ENCODE data around the gene SNX7.

- no peak for TF ChIP-seq CTCF (IDR thresholded peaks at IDR 0.05)
- no peak for TF ChIP-seq POLR2A (IDR thresholded peaks at IDR 0.05)
Measured at GRCh38 chr1:98672189-98672588, 10.7 kb downstream of the SNX7 start.
